GOT3 (cell line): ENCODE data around the gene BCL7A.

ENCODE experiments used
- DNase-seq: peaks from one replicate; lab custom pipeline; 2025; ENCODE audit warnings: mixed read lengths; lab: John Stamatoyannopoulos, UW

The BCL7A gene

GRCh38 chr12:122078141-122079032 lies 56.7 kb downstream of the BCL7A start, which contains the start of gene MLXIP:
Gene MLXIP, plus strand, starts transcription at chr12:122078756. Its CDS starts 98 bp downstream, at chr12:122078854.
- DNase-seq: peak; percentile 75

GRCh38 chr12:122079033-122079531 lies 57.4 kb downstream of the BCL7A start:
- no peak for DNase-seq

GRCh38 chr12:122079532-122080081 lies 57.9 kb downstream of the BCL7A start:
- DNase-seq: no peak

- no peak for DNase-seq
Observed at GRCh38 chr12:122080149-122081082, 58.7 kb downstream of the BCL7A start.

- DNase-seq: no peak
Observed at GRCh38 chr12:122081083-122081696, 59.5 kb downstream of the BCL7A start.

- no peak for DNase-seq
Observed at GRCh38 chr12:122081697-122082221, 60.1 kb downstream of the BCL7A start.

GRCh38 chr12:122082621-122083356 lies 61.1 kb downstream of the BCL7A start:
- no peak for DNase-seq

GRCh38 chr12:122084857-122085405 lies 63.2 kb downstream of the BCL7A start:
- DNase-seq: no peak

GRCh38 chr12:122085591-122085990 lies 63.9 kb downstream of the BCL7A start:
- no peak for DNase-seq

- no peak for DNase-seq
Observed at GRCh38 chr12:122086116-122086515, 64.4 kb downstream of the BCL7A start.

GRCh38 chr12:122086641-122087285 lies 65.1 kb downstream of the BCL7A start:
- no peak for DNase-seq

- DNase-seq: no peak
Observed at GRCh38 chr12:122087431-122088178, 65.9 kb downstream of the BCL7A start.

- DNase-seq: no peak
Observed at GRCh38 chr12:122088179-122088810, 66.6 kb downstream of the BCL7A start.

- DNase-seq: no peak
Observed at GRCh38 chr12:122089077-122089476, 67.4 kb downstream of the BCL7A start.

GRCh38 chr12:122090759-122091515 lies 69.3 kb downstream of the BCL7A start:
- DNase-seq: no peak

GRCh38 chr12:122093098-122093883 lies 71.6 kb downstream of the BCL7A start:
- DNase-seq: no peak

GRCh38 chr12:122094137-122094734 lies 72.6 kb downstream of the BCL7A start:
- no peak for DNase-seq
